GM18508 (cell line): Measurements from ENCODE around the gene AGPAT3.

Experiments used
- ATAC-seq: cut with Tn5 transposase; IDR thresholded peaks from one replicate; pipeline ENCODE4 v1.9.1; 2021; ENCODE audit warnings: moderate number of reproducible peaks; ENCODE audit not compliant: insufficient read depth, unreplicated experiment

Gene AGPAT3

GRCh38 chr21:44035244-44035643, 170.2 kb downstream of the AGPAT3 start:
- ATAC-seq: no peak
